ENCODE results near the gene APOM.
A peak's percentile ranks its signal among the peaks of the same experiment; 100 is the strongest.

Gene APOM

DNA sequence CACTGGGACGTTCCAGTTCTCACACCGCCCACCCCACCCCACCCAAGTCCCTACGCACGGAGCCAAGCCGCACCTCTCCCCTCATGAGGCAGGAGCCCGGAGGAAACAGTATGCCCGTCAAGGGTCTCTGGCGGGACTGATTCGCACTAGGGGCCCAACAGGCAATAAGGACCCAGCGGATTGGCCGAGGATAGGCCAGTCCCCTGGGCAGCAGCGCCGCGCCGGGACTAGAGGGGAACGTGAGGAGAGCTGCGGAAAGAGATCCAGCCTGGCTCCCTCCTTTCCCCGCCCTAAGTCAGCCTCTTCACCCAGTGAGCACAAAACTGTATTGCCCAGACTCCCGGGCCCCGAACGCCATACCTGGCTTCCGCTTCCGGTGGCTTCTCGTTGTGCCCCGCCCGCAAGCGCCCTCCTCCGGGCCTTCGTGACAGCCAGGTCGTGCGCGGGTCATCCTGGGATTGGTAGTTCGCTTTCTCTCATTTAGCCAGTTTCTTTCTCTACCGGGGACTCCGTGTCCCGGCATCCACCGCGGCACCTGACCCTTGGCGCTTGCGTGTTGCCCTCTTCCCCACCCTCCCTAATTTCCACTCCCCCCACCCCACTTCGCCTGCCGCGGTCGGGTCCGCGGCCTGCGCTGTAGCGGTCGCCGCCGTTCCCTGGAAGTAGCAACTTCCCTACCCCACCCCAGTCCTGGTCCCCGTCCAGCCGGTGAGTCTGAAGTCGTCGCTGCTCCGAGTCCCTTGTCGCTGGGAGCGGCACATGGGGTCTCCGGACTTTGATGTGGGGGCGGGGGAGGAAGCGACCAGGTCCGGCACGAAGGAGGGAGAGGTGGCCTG, 10.0 kb downstream of the APOM start, which contains the start of gene CSNK2B:
CSNK2B (plus strand) TSS at position 580 of the 836 bp plus-strand sequence. CDS start 752 bp downstream, outside the sequence.
- Histone ChIP-seq H3K9me2 (replicated peaks; ENCODE audit: control insufficient read depth, low read length) (no peaks in the 10 kb centered on the region), H3K4me1 (ENCODE audit: control insufficient read depth, low read length) (peaks cover 49% of the 10 kb centered on the region), H3K36me3 (ENCODE audit: control insufficient read depth, low read length) (peaks cover 88% of the 10 kb centered on the region), H3K9me3 (ENCODE audit: control insufficient read depth, insufficient read depth, low read length) (no peaks in the 10 kb centered on the region), H3K27ac (ENCODE audit: low read depth, low read length) (peak within 1 kb of the TSS; percentile 97), H3K4me3 (ENCODE audit: low read length) (peak within 1 kb of the TSS; percentile 95), H3F3A (ENCODE audit: control insufficient read depth, insufficient read depth) (peaks cover 11% of the 10 kb centered on the region), H3K4me2 (ENCODE audit: low read length) (peak within 1 kb of the TSS; percentile 99), H3K79me2 (ENCODE audit: control insufficient read depth, low read length) (peaks cover 68% of the 10 kb centered on the region), H4K20me1 (ENCODE audit: control insufficient read depth, insufficient read depth, low read depth, low read length) (peaks cover 11% of the 10 kb centered on the region; the same call in 1 of the 2 replicates), H3K27me3 (ENCODE audit: control insufficient read depth, low read length) (no peaks in the 10 kb centered on the region)
- TF ChIP-seq, protein P1, sequence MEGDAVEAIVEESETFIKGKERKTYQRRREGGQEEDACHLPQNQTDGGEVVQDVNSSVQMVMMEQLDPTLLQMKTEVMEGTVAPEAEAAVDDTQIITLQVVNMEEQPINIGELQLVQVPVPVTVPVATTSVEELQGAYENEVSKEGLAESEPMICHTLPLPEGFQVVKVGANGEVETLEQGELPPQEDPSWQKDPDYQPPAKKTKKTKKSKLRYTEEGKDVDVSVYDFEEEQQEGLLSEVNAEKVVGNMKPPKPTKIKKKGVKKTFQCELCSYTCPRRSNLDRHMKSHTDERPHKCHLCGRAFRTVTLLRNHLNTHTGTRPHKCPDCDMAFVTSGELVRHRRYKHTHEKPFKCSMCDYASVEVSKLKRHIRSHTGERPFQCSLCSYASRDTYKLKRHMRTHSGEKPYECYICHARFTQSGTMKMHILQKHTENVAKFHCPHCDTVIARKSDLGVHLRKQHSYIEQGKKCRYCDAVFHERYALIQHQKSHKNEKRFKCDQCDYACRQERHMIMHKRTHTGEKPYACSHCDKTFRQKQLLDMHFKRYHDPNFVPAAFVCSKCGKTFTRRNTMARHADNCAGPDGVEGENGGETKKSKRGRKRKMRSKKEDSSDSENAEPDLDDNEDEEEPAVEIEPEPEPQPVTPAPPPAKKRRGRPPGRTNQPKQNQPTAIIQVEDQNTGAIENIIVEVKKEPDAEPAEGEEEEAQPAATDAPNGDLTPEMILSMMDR (IDR thresholded peaks at IDR 0.05; ENCODE audit: low read depth, low read length, poor library complexity, severe bottlenecking) = no peak
- no peak for TF ChIP-seq EZH2phosphoT487 (IDR thresholded peaks at IDR 0.05; ENCODE audit: borderline replicate concordance, low read length)

DNA sequence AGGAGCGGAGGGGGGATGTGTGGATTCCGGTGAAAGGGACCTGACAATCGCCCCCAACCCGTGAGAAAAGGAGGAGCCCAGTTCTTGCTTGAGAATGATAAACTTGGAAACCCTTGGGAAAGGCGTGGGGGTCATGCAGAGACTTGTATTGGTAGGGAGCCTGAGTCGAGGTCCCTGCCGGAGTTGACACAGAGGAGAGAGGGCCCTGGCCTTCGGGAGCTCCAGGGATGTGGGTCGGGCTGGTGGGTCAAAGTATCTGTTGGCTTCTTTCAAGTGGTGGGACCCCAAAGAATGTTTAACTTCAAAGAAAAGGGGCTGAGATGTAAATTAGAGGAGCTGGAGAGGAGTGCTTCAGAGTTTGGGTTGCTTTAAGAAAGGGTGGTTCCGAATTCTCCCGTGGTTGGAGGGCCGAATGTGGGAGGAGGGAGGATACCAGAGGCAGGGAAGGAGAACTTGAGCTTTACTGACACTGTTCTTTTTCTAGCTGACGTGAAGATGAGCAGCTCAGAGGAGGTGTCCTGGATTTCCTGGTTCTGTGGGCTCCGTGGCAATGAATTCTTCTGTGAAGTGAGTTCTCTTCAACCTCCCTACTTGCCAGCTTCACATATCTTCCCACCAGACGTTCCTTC, 10.8 kb downstream of the APOM start:
- Histone ChIP-seq H3K4me1 (ENCODE audit: control insufficient read depth, low read length) (peaks cover 41% of the 10 kb centered on the region), H3K9me3 (ENCODE audit: control insufficient read depth, insufficient read depth, low read length) (no peaks in the 10 kb centered on the region), H4K20me1 (ENCODE audit: control insufficient read depth, insufficient read depth, low read depth, low read length) (peaks cover 11% of the 10 kb centered on the region; the same call in 1 of the 2 replicates), H3K4me3 (ENCODE audit: low read length) (peak overlapping the region; percentile 95), H3K4me2 (ENCODE audit: low read length) (peak overlapping the region; percentile 85), H3K79me2 (ENCODE audit: control insufficient read depth, low read length) (peaks cover 64% of the 10 kb centered on the region), H3K27ac (ENCODE audit: low read depth, low read length) (peak overlapping the region; percentile 97), H3K27me3 (ENCODE audit: control insufficient read depth, low read length) (no peaks in the 10 kb centered on the region), H3K36me3 (ENCODE audit: control insufficient read depth, low read length) (peaks cover 88% of the 10 kb centered on the region), H3K9me2 (replicated peaks; ENCODE audit: control insufficient read depth, low read length) (no peaks in the 10 kb centered on the region), H3F3A (ENCODE audit: control insufficient read depth, insufficient read depth) (peaks cover 8% of the 10 kb centered on the region)
- TF ChIP-seq, protein P1 (IDR thresholded peaks at IDR 0.05; ENCODE audit: low read depth, low read length, poor library complexity, severe bottlenecking) = no peak
- TF ChIP-seq EZH2phosphoT487 (IDR thresholded peaks at IDR 0.05; ENCODE audit: borderline replicate concordance, low read length) = no peak

DNA sequence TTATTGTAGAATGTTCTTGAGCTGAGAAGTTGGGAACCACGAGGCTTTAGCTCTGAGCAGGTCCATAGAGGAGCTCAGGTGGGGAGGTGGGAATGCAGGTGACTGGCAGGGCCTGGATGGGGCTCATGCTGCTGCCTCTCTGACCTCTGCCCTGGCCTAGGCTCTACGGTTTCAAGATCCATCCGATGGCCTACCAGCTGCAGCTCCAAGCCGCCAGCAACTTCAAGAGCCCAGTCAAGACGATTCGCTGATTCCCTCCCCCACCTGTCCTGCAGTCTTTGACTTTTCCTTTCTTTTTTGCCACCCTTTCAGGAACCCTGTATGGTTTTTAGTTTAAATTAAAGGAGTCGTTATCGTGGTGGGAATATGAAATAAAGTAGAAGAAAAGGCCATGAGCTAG, 14.0 kb downstream of the APOM start, which contains the start of gene LY6G5B:
LY6G5B (plus strand) TSS at position 301 of the 400 bp plus-strand sequence. CDS start 975 bp downstream, outside the sequence.
- Histone ChIP-seq H3K36me3 (ENCODE audit: control insufficient read depth, low read length) (peaks cover 74% of the 10 kb centered on the region), H3K27me3 (ENCODE audit: control insufficient read depth, low read length) (no peaks in the 10 kb centered on the region), H4K20me1 (ENCODE audit: control insufficient read depth, insufficient read depth, low read depth, low read length) (peaks cover 11% of the 10 kb centered on the region; the same call in 1 of the 2 replicates), H3K9me3 (ENCODE audit: control insufficient read depth, insufficient read depth, low read length) (no peaks in the 10 kb centered on the region), H3K79me2 (ENCODE audit: control insufficient read depth, low read length) (peaks cover 37% of the 10 kb centered on the region), H3K9me2 (replicated peaks; ENCODE audit: control insufficient read depth, low read length) (no peaks in the 10 kb centered on the region), H3K27ac (ENCODE audit: low read depth, low read length) (no peak within 1 kb of the TSS), H3K4me3 (ENCODE audit: low read length) (no peak within 1 kb of the TSS), H3K4me2 (ENCODE audit: low read length) (no peak within 1 kb of the TSS), H3K4me1 (ENCODE audit: control insufficient read depth, low read length) (peaks cover 13% of the 10 kb centered on the region), H3F3A (ENCODE audit: control insufficient read depth, insufficient read depth) (peaks cover 7% of the 10 kb centered on the region)
- TF ChIP-seq EZH2phosphoT487 (IDR thresholded peaks at IDR 0.05; ENCODE audit: borderline replicate concordance, low read length) = no peak
- TF ChIP-seq, protein P1 (IDR thresholded peaks at IDR 0.05; ENCODE audit: low read depth, low read length, poor library complexity, severe bottlenecking) = no peak

Data from DOHH2 (cell line).